ENCODE measurements around the gene TTC22.

DNA sequence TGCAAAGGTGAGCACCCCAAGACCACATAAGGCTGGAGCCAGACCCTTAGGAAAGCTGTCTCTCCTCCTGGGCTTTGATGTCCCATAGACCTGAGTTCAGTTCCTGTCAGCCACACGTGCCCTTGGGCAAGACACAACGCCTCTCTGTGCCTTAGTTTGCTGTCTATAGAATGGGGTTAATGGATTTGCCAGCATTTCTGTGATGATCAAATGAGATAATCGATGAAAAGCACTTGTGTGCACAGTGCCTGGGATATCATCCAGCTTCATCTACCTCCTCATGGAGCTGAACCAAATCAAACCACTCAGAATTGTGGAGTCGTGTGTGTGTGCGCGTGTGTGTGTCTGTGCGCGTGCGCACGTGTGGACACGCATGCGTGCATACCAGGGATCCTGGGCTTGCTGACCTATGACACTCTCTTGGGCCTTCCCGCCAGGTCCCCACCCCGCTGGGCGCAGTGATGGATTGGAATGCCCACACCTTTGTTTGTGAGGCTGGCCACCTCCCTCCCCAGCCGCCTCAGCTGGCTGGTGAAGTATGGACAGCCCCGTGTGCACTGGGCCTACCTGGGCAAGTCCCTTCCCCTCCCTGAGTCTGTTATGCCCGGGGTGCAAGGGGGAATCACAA, 5.2 kb downstream of the TTC22 start:
- TF ChIP-seq, protein P1, sequence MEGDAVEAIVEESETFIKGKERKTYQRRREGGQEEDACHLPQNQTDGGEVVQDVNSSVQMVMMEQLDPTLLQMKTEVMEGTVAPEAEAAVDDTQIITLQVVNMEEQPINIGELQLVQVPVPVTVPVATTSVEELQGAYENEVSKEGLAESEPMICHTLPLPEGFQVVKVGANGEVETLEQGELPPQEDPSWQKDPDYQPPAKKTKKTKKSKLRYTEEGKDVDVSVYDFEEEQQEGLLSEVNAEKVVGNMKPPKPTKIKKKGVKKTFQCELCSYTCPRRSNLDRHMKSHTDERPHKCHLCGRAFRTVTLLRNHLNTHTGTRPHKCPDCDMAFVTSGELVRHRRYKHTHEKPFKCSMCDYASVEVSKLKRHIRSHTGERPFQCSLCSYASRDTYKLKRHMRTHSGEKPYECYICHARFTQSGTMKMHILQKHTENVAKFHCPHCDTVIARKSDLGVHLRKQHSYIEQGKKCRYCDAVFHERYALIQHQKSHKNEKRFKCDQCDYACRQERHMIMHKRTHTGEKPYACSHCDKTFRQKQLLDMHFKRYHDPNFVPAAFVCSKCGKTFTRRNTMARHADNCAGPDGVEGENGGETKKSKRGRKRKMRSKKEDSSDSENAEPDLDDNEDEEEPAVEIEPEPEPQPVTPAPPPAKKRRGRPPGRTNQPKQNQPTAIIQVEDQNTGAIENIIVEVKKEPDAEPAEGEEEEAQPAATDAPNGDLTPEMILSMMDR (IDR thresholded peaks at IDR 0.05; ENCODE audit: borderline replicate concordance, extremely low read depth, low read length, poor library complexity, severe bottlenecking): no peak
- no peak for TF ChIP-seq EZH2 (IDR thresholded peaks at IDR 0.05; ENCODE audit: borderline replicate concordance, low read depth, low read length, severe bottlenecking)
